Keratinocyte (primary cell): ENCODE data around the gene CPA4. TPM values are rescaled to one million over a fixed set of nuclear protein-coding genes. Genes with fewer than 3 reads are reported as not detected.

Experiments
- DNase-seq: peaks from one replicate; pipeline ENCODE4 v3.0.0-alpha.2; 2011; ENCODE audit warnings: low read depth, missing footprints, low spot score
- FAIRE-seq: peaks from 2 replicates; lab custom pipeline; 2011; peaks lifted over from hg19 to GRCh38; lab: Jason Lieb, UNC
- H2AFZ ChIP-seq: 2 replicates; pipeline ENCODE4 v1.6.0; 2012; ENCODE audit warnings: low read length, control low read depth, inconsistent platforms; ENCODE audit not compliant: control insufficient read depth
- H3K27ac ChIP-seq: 2 replicates; pipeline ENCODE4 v1.5.1; 2011; ENCODE audit warnings: low read length; ENCODE audit not compliant: control insufficient read depth, insufficient read depth
- H3K27me3 ChIP-seq: 3 replicates; pipeline ENCODE4 v1.6.0; 2011; ENCODE audit warnings: low read length; ENCODE audit not compliant: control insufficient read depth, insufficient read depth; ENCODE audit errors: extremely low read depth
- H3K36me3 ChIP-seq, 2 experiments: 2 replicates in 1 of 2; 3 replicates in 1 of 2; pipeline ENCODE4 v1.5.1; 2011; ENCODE audit warnings: low read length in 2 of 2, mild to moderate bottlenecking in 1 of 2; ENCODE audit not compliant: control insufficient read depth in 2 of 2, insufficient read depth in 2 of 2; ENCODE audit errors: extremely low read depth in 1 of 2
- H3K4me1 ChIP-seq: 3 replicates; pipeline ENCODE4 v1.5.1; 2011; ENCODE audit warnings: low read length; ENCODE audit not compliant: control insufficient read depth, insufficient read depth; ENCODE audit errors: extremely low read depth
- H3K4me2 ChIP-seq: 3 replicates; pipeline ENCODE4 v1.6.0; 2011; ENCODE audit warnings: low read depth, low read length; ENCODE audit not compliant: control insufficient read depth, insufficient read depth; ENCODE audit errors: extremely low read depth
- H3K4me3 ChIP-seq, 3 experiments: fragments of 200-600 bp in 1 of 3; sonication (generic) in 1 of 3; 2 replicates in 2 of 3; 3 replicates in 1 of 3; pipeline ENCODE4 v1.5.1; 2011 to 2016; ENCODE audit warnings: low read length in 3 of 3, mild to moderate bottlenecking in 3 of 3, control low read depth in 2 of 3, inconsistent platforms in 1 of 3, low read depth in 1 of 3, mixed read lengths in 1 of 3, mixed run types in 1 of 3, moderate library complexity in 1 of 3; ENCODE audit not compliant: control insufficient read depth in 2 of 3, insufficient read depth in 2 of 3; ENCODE audit errors: extremely low read depth in 1 of 3
- H3K79me2 ChIP-seq: 2 replicates; pipeline ENCODE4 v1.6.0; 2012; ENCODE audit warnings: low read length; ENCODE audit not compliant: control insufficient read depth, insufficient read depth
- H3K9ac ChIP-seq: 3 replicates; pipeline ENCODE4 v1.6.0; 2011; ENCODE audit warnings: low read length; ENCODE audit not compliant: control insufficient read depth, insufficient read depth; ENCODE audit errors: extremely low read depth
- H3K9me1 ChIP-seq: 3 replicates; pipeline ENCODE4 v1.6.0; 2011; ENCODE audit warnings: low read length; ENCODE audit not compliant: control insufficient read depth, insufficient read depth; ENCODE audit errors: extremely low read depth
- H3K9me3 ChIP-seq: 2 replicates; pipeline ENCODE4 v1.5.1; 2012; ENCODE audit warnings: low read depth, low read length; ENCODE audit not compliant: control insufficient read depth
- H4K20me1 ChIP-seq: 3 replicates; pipeline ENCODE4 v1.6.0; 2011; ENCODE audit warnings: low read length; ENCODE audit not compliant: control insufficient read depth, insufficient read depth; ENCODE audit errors: extremely low read depth
- CTCF ChIP-seq, 3 experiments: IDR thresholded peaks in 1 of 3; conservative IDR thresholded peaks in 1 of 3; optimal IDR thresholded peaks in 1 of 3; 2 replicates in 2 of 3; 3 replicates in 1 of 3; pipeline versions ENCODE3 to v1.5.1; 2011; ENCODE audit warnings: low read length in 3 of 3, mild to moderate bottlenecking in 3 of 3, moderate library complexity in 2 of 3, control low read depth in 1 of 3, inconsistent platforms in 1 of 3; ENCODE audit not compliant: insufficient read depth in 2 of 3; ENCODE audit errors: extremely low read depth in 1 of 3
- EZH2 ChIP-seq: IDR thresholded peaks from one replicate; pipeline ENCODE4 v1.6.1; 2012; ENCODE audit warnings: inconsistent platforms, mild to moderate bottlenecking, low read length, moderate library complexity
- dilution Hi-C: fragments of 300-500 bp; cut with MboI; formaldehyde crosslinking; loops from one replicate; pipeline ENCODE4 v1.7.0; 2020; ENCODE audit warnings: low sequenced_read_pairs; ENCODE audit not compliant: extremely low pct_ligation_motif_present
- polyA plus RNA-seq, 5 experiments: library from polyadenylated mRNA; depleted of rRNA in 3 of 5; stranded (reverse) in 3 of 5; stranded (forward) in 1 of 5; unstranded in 1 of 5; fragments of >200 nt; gene quantifications; 1 replicate in 1 of 5; 2 replicates in 3 of 5; 3 replicates in 1 of 5; pipeline versions ENCODE4 v1.2.1 to v1.2.3, GENCODE V29; 2011 to 2012; ENCODE audit warnings: missing spikeins in 2 of 5, low read depth in 1 of 5, low replicate concordance in 1 of 5

The CPA4 gene
- polyA plus RNA-seq, 1 donor (not counting 4 experiments of a cell fraction or from before 2014, with no cell fraction given) = 248 TPM

GRCh38 chr7:130367088-130367755, 74.3 kb downstream of the CPA4 start:
- no peak for DNase-seq
- Histone ChIP-seq H3K27ac (no peak overlapping the region), H3K9me1 (no peaks in the 10 kb centered on the region), H3K79me2 (no peaks in the 10 kb centered on the region), H3K4me3 (no peak overlapping the region), H3K36me3 (no peaks in the 10 kb centered on the region), H3K27me3 (no peaks in the 10 kb centered on the region), H3K9ac (no peak overlapping the region), H3K4me2 (no peak overlapping the region), H3K4me1 (peaks cover 55% of the 10 kb centered on the region), H3K9me3 (no peaks in the 10 kb centered on the region), H4K20me1 (no peaks in the 10 kb centered on the region), H2AFZ (no peak overlapping the region)
- no peak for FAIRE-seq
- TF ChIP-seq CTCF (optimal IDR thresholded peaks at IDR 0.05 in 1 of 3, IDR thresholded peaks at IDR 0.05 in 1 of 3, conservative IDR thresholded peaks at IDR 0.05 in 1 of 3; ENCODE audit: extremely low read depth in 1 of 3, insufficient read depth in 2 of 3, low read length in 3 of 3) = no peak
- no peak for TF ChIP-seq EZH2
- dilution Hi-C loops = no loop called here

GRCh38 chr7:130367836-130368746, 75.1 kb downstream of the CPA4 start:
- no peak overlapping the region for H3K4me2 ChIP-seq
- H3K36me3 ChIP-seq = no peaks in the 10 kb centered on the region
- FAIRE-seq (no peak), DNase-seq (no peak)
- H3K27me3 ChIP-seq = no peaks in the 10 kb centered on the region
- no peak overlapping the region for H3K4me3 ChIP-seq
- peaks cover 60% of the 10 kb centered on the region for H3K4me1 ChIP-seq
- H3K9ac ChIP-seq = no peak overlapping the region
- H3K27ac ChIP-seq = no peak overlapping the region
- no peaks in the 10 kb centered on the region for H3K9me1 ChIP-seq
- no peaks in the 10 kb centered on the region for H4K20me1 ChIP-seq
- no peaks in the 10 kb centered on the region for H3K9me3 ChIP-seq
- no peaks in the 10 kb centered on the region for H3K79me2 ChIP-seq
- dilution Hi-C loops = no loop called here
- no peak overlapping the region for H2AFZ ChIP-seq
- TF ChIP-seq CTCF (optimal IDR thresholded peaks at IDR 0.05 in 1 of 3, IDR thresholded peaks at IDR 0.05 in 1 of 3, conservative IDR thresholded peaks at IDR 0.05 in 1 of 3; ENCODE audit: extremely low read depth in 1 of 3, insufficient read depth in 2 of 3, low read length in 3 of 3) (no peak), EZH2 (no peak)
